Measurements from ENCODE around the gene SPOCK2.

DNA sequence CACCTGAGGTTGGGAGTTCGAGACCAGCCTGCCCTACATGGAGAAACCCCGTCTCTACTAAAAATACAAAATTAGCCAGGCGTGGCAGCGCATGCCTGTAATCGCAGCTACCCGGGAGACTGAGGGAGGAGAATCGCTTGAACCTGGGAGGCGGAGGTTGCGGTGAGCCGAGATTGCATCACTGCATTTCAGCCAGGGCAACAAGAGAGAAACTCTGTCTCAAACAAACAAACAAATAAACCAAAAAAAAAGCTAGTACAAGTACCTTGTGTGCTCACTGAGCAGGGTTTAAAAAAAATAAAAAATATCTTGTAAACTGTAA, 11.2 kb upstream of the SPOCK2 start:
- TF ChIP-seq RAD21 (IDR thresholded peaks at IDR 0.05; ENCODE audit: low read length) (no peak), RFX5 (IDR thresholded peaks at IDR 0.05; ENCODE audit: low read depth, low read length) (no peak), MAFK (IDR thresholded peaks at IDR 0.05; ENCODE audit: low read depth, low read length) (no peak), RCOR1 (IDR thresholded peaks at IDR 0.05; ENCODE audit: insufficient replicate concordance, low read length) (no peak), CEBPB (IDR thresholded peaks at IDR 0.05; ENCODE audit: low read depth, low read length) (no peak), POLR2A (IDR thresholded peaks at IDR 0.05; ENCODE audit: low read depth, low read length) (no peak)
- TF ChIP-seq, protein P1, sequence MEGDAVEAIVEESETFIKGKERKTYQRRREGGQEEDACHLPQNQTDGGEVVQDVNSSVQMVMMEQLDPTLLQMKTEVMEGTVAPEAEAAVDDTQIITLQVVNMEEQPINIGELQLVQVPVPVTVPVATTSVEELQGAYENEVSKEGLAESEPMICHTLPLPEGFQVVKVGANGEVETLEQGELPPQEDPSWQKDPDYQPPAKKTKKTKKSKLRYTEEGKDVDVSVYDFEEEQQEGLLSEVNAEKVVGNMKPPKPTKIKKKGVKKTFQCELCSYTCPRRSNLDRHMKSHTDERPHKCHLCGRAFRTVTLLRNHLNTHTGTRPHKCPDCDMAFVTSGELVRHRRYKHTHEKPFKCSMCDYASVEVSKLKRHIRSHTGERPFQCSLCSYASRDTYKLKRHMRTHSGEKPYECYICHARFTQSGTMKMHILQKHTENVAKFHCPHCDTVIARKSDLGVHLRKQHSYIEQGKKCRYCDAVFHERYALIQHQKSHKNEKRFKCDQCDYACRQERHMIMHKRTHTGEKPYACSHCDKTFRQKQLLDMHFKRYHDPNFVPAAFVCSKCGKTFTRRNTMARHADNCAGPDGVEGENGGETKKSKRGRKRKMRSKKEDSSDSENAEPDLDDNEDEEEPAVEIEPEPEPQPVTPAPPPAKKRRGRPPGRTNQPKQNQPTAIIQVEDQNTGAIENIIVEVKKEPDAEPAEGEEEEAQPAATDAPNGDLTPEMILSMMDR (conservative IDR thresholded peaks at IDR 0.05; ENCODE audit: low read depth, low read length): no peak
- TF ChIP-seq, protein P2, sequence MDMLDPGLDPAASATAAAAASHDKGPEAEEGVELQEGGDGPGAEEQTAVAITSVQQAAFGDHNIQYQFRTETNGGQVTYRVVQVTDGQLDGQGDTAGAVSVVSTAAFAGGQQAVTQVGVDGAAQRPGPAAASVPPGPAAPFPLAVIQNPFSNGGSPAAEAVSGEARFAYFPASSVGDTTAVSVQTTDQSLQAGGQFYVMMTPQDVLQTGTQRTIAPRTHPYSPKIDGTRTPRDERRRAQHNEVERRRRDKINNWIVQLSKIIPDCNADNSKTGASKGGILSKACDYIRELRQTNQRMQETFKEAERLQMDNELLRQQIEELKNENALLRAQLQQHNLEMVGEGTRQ (IDR thresholded peaks at IDR 0.05; ENCODE audit: low read depth, low read length): no peak
